HEK293 (cell line): ENCODE data around the gene C22orf15.

ENCODE experiments used
- GLI2 ChIP-seq: fragments of 450-650 bp; formaldehyde crosslinking; IDR thresholded peaks from 2 replicates; pipeline ENCODE4; 2017; ENCODE audit warnings: missing biosample characterization, missing genetic modification characterization, low read depth, borderline replicate concordance
- KLF10 ChIP-seq: fragments of 450-650 bp; IDR thresholded peaks from 2 replicates; pipeline ENCODE4 v1.5.1; 2018; ENCODE audit warnings: missing biosample characterization, mild to moderate bottlenecking, missing genetic modification characterization
- RBAK ChIP-seq: fragments of 450-650 bp; formaldehyde crosslinking; IDR thresholded peaks from 2 replicates; pipeline ENCODE4 v1.5.1; 2016; ENCODE audit warnings: missing biosample characterization, missing genetic modification characterization
- REPIN1 ChIP-seq: fragments of 450-650 bp; formaldehyde crosslinking; IDR thresholded peaks from 2 replicates; pipeline ENCODE4 v1.5.1; 2017; ENCODE audit warnings: missing biosample characterization, missing genetic modification characterization, low read depth
- SALL2 ChIP-seq: fragments of 450-650 bp; formaldehyde crosslinking; IDR thresholded peaks from 2 replicates; pipeline ENCODE4 v1.5.0; 2017; ENCODE audit warnings: missing biosample characterization, mild to moderate bottlenecking, missing genetic modification characterization, borderline replicate concordance
- SCRT1 ChIP-seq: fragments of 450-650 bp; formaldehyde crosslinking; IDR thresholded peaks from 2 replicates; pipeline ENCODE4 v1.5.1; 2016; ENCODE audit warnings: missing biosample characterization, missing genetic modification characterization, borderline replicate concordance
- WT1 ChIP-seq: fragments of 450-650 bp; formaldehyde crosslinking; IDR thresholded peaks from 2 replicates; pipeline ENCODE4 v1.5.1; 2016; ENCODE audit warnings: missing biosample characterization, missing genetic modification characterization
- ZBTB48 ChIP-seq: fragments of 450-650 bp; formaldehyde crosslinking; IDR thresholded peaks from 2 replicates; pipeline ENCODE4 v1.5.1; 2016; ENCODE audit warnings: missing biosample characterization, missing genetic modification characterization
- ZBTB7A ChIP-seq: fragments of 450-650 bp; formaldehyde crosslinking; IDR thresholded peaks from 2 replicates; pipeline ENCODE4 v1.5.1; 2016; ENCODE audit warnings: low read depth, missing biosample characterization, missing genetic modification characterization
- ZBTB8A ChIP-seq: fragments of 450-650 bp; formaldehyde crosslinking; IDR thresholded peaks from 2 replicates; pipeline ENCODE4 v1.5.1; 2016; ENCODE audit warnings: missing biosample characterization, missing genetic modification characterization
- ZEB2 ChIP-seq: fragments of 450-650 bp; formaldehyde crosslinking; IDR thresholded peaks from 2 replicates; pipeline ENCODE4 v1.5.1; 2016; ENCODE audit warnings: missing biosample characterization, missing genetic modification characterization
- ZFHX2 ChIP-seq: fragments of 450-650 bp; formaldehyde crosslinking; conservative IDR thresholded peaks from 2 replicates; pipeline ENCODE4 v1.5.1; 2016; ENCODE audit warnings: missing biosample characterization, missing genetic modification characterization
- ZNF121 ChIP-seq: fragments of 450-650 bp; formaldehyde crosslinking; IDR thresholded peaks from 2 replicates; pipeline ENCODE4 v1.5.1; 2016; ENCODE audit warnings: missing biosample characterization, missing genetic modification characterization
- ZNF133 ChIP-seq: fragments of 450-650 bp; formaldehyde crosslinking; IDR thresholded peaks from 2 replicates; pipeline ENCODE4 v1.5.1; 2016; ENCODE audit warnings: missing biosample characterization, missing genetic modification characterization
- ZNF169 ChIP-seq: fragments of 450-650 bp; formaldehyde crosslinking; IDR thresholded peaks from 2 replicates; pipeline ENCODE4 v1.5.1; 2016; ENCODE audit warnings: missing biosample characterization, missing genetic modification characterization
- ZNF214 ChIP-seq: fragments of 450-650 bp; formaldehyde crosslinking; IDR thresholded peaks from 2 replicates; pipeline ENCODE4 v1.5.1; 2017; ENCODE audit warnings: missing biosample characterization, mild to moderate bottlenecking, missing genetic modification characterization, borderline replicate concordance
- ZNF221 ChIP-seq: fragments of 450-650 bp; formaldehyde crosslinking; IDR thresholded peaks from 2 replicates; pipeline ENCODE4 v1.5.1; 2017; ENCODE audit warnings: missing biosample characterization, missing genetic modification characterization, borderline replicate concordance
- ZNF239 ChIP-seq: fragments of 450-650 bp; formaldehyde crosslinking; IDR thresholded peaks from 2 replicates; pipeline ENCODE4 v1.5.1; 2016; ENCODE audit warnings: missing biosample characterization, missing genetic modification characterization
- ZNF366 ChIP-seq: fragments of 450-650 bp; formaldehyde crosslinking; conservative IDR thresholded peaks from 2 replicates; pipeline ENCODE4 v1.5.1; 2016; ENCODE audit warnings: missing biosample characterization, missing genetic modification characterization
- ZNF514 ChIP-seq: fragments of 450-650 bp; formaldehyde crosslinking; IDR thresholded peaks from 2 replicates; pipeline ENCODE4 v1.5.1; 2016; ENCODE audit warnings: missing biosample characterization, missing genetic modification characterization
- ZNF555 ChIP-seq: fragments of 450-650 bp; formaldehyde crosslinking; conservative IDR thresholded peaks from 2 replicates; pipeline ENCODE4 v1.5.1; 2017; ENCODE audit warnings: missing biosample characterization, mild to moderate bottlenecking, missing genetic modification characterization, inconsistent platforms
- ZNF600 ChIP-seq: fragments of 450-650 bp; formaldehyde crosslinking; IDR thresholded peaks from 2 replicates; pipeline ENCODE4 v1.5.1; 2016; ENCODE audit warnings: missing biosample characterization, missing genetic modification characterization
- ZNF626 ChIP-seq: fragments of 450-650 bp; sonication (Bioruptor Pico); formaldehyde crosslinking; IDR thresholded peaks from 2 replicates; pipeline ENCODE4 v1.5.1; 2018; ENCODE audit warnings: missing biosample characterization, missing genetic modification characterization, inconsistent platforms
- ZNF830 ChIP-seq: fragments of 450-650 bp; IDR thresholded peaks from 2 replicates; pipeline ENCODE4 v1.5.0; 2018; ENCODE audit warnings: missing biosample characterization, missing genetic modification characterization, low read depth, mild to moderate bottlenecking, moderate library complexity
- ZSCAN23 ChIP-seq: fragments of 450-650 bp; formaldehyde crosslinking; IDR thresholded peaks from 2 replicates; pipeline ENCODE4 v1.5.1; 2016; ENCODE audit warnings: missing biosample characterization, missing genetic modification characterization
- TF ChIP-seq, protein P1 (sequence below): fragments of 450-650 bp; formaldehyde crosslinking; IDR thresholded peaks from 2 replicates; pipeline ENCODE4 v1.5.1; 2016; ENCODE audit warnings: missing biosample characterization, missing genetic modification characterization
- TF ChIP-seq, protein P2 (sequence below): fragments of 450-650 bp; formaldehyde crosslinking; IDR thresholded peaks from 2 replicates; pipeline ENCODE4 v1.5.1; 2016; ENCODE audit warnings: missing biosample characterization, missing genetic modification characterization
- TF ChIP-seq, protein P3 (sequence below): fragments of 450-650 bp; formaldehyde crosslinking; IDR thresholded peaks from 2 replicates; pipeline ENCODE4 v1.5.1; 2016; ENCODE audit warnings: missing biosample characterization, missing genetic modification characterization
- TF ChIP-seq, protein P4 (sequence below): fragments of 450-650 bp; formaldehyde crosslinking; optimal IDR thresholded peaks from 2 replicates; pipeline ENCODE3; 2016; ENCODE audit warnings: missing biosample characterization, mild to moderate bottlenecking, missing genetic modification characterization
- TF ChIP-seq, protein P5 (sequence below): fragments of 450-650 bp; formaldehyde crosslinking; IDR thresholded peaks from 2 replicates; pipeline ENCODE4 v1.5.1; 2016; ENCODE audit warnings: missing biosample characterization, missing genetic modification characterization
- TF ChIP-seq, protein P6 (sequence below): fragments of 450-650 bp; formaldehyde crosslinking; IDR thresholded peaks from 2 replicates; pipeline ENCODE4 v1.5.1; 2016; ENCODE audit warnings: missing biosample characterization, missing genetic modification characterization

The C22orf15 gene

DNA sequence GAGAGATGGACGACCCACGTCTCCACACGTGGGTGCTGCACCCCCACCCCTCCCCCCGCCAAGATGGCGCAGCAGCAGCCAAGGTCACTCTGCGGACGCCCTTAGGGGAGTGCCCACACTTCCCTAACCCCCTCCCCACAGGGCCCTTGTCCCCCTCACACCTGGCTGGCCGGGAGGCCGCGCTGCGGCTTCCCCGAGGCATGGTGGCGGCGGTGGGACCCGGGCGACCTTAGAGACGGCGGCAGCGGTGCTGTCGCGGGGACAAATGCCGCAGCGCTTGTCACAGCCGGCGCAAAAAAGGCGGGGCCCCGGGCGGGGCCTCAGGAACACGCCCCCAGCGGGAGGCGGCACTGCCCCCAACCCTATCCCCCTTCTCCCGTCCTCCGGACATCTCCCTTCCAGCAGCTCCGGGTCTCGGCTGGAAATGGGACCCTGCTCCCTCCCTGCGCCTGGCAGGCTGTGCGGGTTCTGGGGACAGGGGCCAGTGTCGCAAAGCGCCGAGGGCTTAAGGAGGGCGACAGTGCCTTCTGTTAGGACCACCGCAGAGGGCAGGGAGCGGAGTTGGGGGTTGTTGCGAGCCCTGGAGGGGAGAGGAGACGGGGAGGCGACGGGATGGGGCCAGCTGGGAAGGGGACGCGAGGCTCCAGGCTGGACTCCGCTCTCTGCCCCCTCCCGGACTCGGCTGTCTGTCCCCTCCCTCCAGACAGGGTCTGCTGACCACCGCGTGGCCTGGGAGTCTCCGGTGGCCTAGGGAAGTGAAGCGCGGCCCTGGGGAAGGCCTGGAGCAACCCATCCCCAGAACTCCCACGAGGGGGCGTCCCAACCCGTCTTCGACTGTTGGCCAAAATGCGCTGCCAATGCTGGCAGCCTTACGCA, 5.1 kb downstream of the C22orf15 start, which contains the start of gene CHCHD10 (continued):
- TF ChIP-seq, protein P1, sequence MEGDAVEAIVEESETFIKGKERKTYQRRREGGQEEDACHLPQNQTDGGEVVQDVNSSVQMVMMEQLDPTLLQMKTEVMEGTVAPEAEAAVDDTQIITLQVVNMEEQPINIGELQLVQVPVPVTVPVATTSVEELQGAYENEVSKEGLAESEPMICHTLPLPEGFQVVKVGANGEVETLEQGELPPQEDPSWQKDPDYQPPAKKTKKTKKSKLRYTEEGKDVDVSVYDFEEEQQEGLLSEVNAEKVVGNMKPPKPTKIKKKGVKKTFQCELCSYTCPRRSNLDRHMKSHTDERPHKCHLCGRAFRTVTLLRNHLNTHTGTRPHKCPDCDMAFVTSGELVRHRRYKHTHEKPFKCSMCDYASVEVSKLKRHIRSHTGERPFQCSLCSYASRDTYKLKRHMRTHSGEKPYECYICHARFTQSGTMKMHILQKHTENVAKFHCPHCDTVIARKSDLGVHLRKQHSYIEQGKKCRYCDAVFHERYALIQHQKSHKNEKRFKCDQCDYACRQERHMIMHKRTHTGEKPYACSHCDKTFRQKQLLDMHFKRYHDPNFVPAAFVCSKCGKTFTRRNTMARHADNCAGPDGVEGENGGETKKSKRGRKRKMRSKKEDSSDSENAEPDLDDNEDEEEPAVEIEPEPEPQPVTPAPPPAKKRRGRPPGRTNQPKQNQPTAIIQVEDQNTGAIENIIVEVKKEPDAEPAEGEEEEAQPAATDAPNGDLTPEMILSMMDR (tag by site-specific recombination): peak; percentile 93
- peak; percentile 57 for TF ChIP-seq WT1 (tag by site-specific recombination)
- no peak for TF ChIP-seq ZNF830 (tag by site-specific recombination)
- 0 out of 2 replicates have a peak, but pooled peaks have one; percentile 21 for TF ChIP-seq ZNF239 (tag by site-specific recombination)
- no peak for TF ChIP-seq ZNF600 (tag by site-specific recombination)
- TF ChIP-seq, protein P2, sequence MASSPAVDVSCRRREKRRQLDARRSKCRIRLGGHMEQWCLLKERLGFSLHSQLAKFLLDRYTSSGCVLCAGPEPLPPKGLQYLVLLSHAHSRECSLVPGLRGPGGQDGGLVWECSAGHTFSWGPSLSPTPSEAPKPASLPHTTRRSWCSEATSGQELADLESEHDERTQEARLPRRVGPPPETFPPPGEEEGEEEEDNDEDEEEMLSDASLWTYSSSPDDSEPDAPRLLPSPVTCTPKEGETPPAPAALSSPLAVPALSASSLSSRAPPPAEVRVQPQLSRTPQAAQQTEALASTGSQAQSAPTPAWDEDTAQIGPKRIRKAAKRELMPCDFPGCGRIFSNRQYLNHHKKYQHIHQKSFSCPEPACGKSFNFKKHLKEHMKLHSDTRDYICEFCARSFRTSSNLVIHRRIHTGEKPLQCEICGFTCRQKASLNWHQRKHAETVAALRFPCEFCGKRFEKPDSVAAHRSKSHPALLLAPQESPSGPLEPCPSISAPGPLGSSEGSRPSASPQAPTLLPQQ (tag by site-specific recombination): peak; percentile 81
- TF ChIP-seq ZNF169 (tag by site-specific recombination): no peak
- peak; percentile 74 for TF ChIP-seq ZBTB7A (tag by site-specific recombination)
- TF ChIP-seq ZEB2 (tag by site-specific recombination): peak; percentile 49; the same call in 1 of the 2 replicates
- peak; percentile 89 for TF ChIP-seq KLF10 (tag by site-specific recombination)
- TF ChIP-seq SCRT1 (tag by site-specific recombination): no peak
- no peak for TF ChIP-seq ZNF133 (tag by site-specific recombination)
- no peak for TF ChIP-seq ZNF121 (tag by site-specific recombination)
- no peak for TF ChIP-seq ZNF214 (tag by site-specific recombination)
- no peak for TF ChIP-seq RBAK (tag by site-specific recombination)
- TF ChIP-seq ZSCAN23 (tag by site-specific recombination): no peak
- no peak for TF ChIP-seq ZNF514
- TF ChIP-seq ZNF221 (tag by site-specific recombination): no peak
- TF ChIP-seq GLI2 (tag by site-specific recombination): no peak
- no peak for TF ChIP-seq REPIN1 (tag by site-specific recombination)
- peak; percentile 73 for TF ChIP-seq ZBTB8A (tag by site-specific recombination)
- TF ChIP-seq, protein P3, sequence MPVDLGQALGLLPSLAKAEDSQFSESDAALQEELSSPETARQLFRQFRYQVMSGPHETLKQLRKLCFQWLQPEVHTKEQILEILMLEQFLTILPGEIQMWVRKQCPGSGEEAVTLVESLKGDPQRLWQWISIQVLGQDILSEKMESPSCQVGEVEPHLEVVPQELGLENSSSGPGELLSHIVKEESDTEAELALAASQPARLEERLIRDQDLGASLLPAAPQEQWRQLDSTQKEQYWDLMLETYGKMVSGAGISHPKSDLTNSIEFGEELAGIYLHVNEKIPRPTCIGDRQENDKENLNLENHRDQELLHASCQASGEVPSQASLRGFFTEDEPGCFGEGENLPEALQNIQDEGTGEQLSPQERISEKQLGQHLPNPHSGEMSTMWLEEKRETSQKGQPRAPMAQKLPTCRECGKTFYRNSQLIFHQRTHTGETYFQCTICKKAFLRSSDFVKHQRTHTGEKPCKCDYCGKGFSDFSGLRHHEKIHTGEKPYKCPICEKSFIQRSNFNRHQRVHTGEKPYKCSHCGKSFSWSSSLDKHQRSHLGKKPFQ (tag by site-specific recombination): no peak; the same call in 1 of the 2 replicates
- peak; percentile 96; the same call in 1 of the 2 replicates for TF ChIP-seq ZBTB48 (tag by site-specific recombination)
- TF ChIP-seq, protein P4, sequence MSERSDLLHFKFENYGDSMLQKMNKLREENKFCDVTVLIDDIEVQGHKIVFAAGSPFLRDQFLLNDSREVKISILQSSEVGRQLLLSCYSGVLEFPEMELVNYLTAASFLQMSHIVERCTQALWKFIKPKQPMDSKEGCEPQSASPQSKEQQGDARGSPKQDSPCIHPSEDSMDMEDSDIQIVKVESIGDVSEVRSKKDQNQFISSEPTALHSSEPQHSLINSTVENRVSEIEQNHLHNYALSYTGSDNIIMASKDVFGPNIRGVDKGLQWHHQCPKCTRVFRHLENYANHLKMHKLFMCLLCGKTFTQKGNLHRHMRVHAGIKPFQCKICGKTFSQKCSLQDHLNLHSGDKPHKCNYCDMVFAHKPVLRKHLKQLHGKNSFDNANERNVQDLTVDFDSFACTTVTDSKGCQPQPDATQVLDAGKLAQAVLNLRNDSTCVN (tag by site-specific recombination): peak; percentile 65
- no peak for TF ChIP-seq ZNF555 (tag by site-specific recombination)
- TF ChIP-seq ZFHX2 (tag by site-specific recombination): peak; percentile 84
- TF ChIP-seq SALL2: no peak
- TF ChIP-seq ZNF366: peak; percentile 72
- TF ChIP-seq, protein P5, sequence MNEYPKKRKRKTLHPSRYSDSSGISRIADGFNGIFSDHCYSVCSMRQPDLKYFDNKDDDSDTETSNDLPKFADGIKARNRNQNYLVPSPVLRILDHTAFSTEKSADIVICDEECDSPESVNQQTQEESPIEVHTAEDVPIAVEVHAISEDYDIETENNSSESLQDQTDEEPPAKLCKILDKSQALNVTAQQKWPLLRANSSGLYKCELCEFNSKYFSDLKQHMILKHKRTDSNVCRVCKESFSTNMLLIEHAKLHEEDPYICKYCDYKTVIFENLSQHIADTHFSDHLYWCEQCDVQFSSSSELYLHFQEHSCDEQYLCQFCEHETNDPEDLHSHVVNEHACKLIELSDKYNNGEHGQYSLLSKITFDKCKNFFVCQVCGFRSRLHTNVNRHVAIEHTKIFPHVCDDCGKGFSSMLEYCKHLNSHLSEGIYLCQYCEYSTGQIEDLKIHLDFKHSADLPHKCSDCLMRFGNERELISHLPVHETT (tag by site-specific recombination): no peak; the same call in 1 of the 2 replicates
- no peak for TF ChIP-seq ZNF626 (tag by site-specific recombination)
- TF ChIP-seq, protein P6, sequence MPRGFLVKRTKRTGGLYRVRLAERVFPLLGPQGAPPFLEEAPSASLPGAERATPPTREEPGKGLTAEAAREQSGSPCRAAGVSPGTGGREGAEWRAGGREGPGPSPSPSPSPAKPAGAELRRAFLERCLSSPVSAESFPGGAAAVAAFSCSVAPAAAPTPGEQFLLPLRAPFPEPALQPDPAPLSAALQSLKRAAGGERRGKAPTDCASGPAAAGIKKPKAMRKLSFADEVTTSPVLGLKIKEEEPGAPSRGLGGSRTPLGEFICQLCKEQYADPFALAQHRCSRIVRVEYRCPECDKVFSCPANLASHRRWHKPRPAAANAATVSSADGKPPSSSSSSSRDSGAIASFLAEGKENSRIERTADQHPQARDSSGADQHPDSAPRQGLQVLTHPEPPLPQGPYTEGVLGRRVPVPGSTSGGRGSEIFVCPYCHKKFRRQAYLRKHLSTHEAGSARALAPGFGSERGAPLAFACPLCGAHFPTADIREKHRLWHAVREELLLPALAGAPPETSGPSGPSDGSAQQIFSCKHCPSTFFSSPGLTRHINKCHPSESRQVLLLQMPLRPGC (tag by site-specific recombination): peak; percentile 11; the same call in 1 of the 2 replicates
